ENCODE data around the gene TICAM2. TPM values are rescaled to one million over a fixed set of nuclear protein-coding genes. Genes with fewer than 3 reads are reported as not detected.

The TICAM2 gene
- total RNA-seq, 2 experiments from 2014 or later, result 0.30 to 0.50 TPM

DNA sequence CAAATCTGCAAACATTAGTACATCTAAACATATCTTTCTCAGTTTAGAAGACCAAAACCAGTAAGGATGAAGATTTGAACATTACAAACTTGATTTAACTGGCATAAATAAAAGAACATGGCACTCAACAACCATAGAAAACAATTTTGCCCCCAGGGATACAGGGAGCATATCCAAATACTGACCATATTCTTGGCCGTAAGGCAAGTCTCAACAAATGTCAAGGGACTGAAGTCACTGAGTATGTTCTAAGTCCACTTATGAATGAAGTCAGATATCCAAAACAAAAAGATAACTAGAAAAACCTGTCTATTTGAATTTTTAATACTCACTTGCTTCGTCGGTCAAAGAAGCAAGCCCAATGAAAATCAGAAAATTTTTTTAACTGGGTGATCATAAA, 71.9 kb downstream of the TICAM2 start:
- H3K4me3 Mint-ChIP-seq, result no peak overlapping the region
- POLR2A ChIA-PET, result interaction anchor here (0.9 kb wide), 1 partner anchor 13 kb away, joined by 3 read pairs; no protein-coding TSS in a partner anchor
- DNase-seq, result no peak

More for the DNA sequence above, 71.9 kb downstream of the TICAM2 start:
- peaks cover 62% of the 10 kb centered on the region for H3K36me3 Mint-ChIP-seq (ENCODE audit: low read depth)
- peaks cover 14% of the 10 kb centered on the region for H3K36me3 ChIP-seq (ENCODE audit: insufficient read depth, low read length)
- no peaks in the 10 kb centered on the region for H3K27me3 ChIP-seq (ENCODE audit: control insufficient read depth in 1 of 2, insufficient read depth in 2 of 2, low read length in 2 of 2)
- TF ChIP-seq, protein P1, sequence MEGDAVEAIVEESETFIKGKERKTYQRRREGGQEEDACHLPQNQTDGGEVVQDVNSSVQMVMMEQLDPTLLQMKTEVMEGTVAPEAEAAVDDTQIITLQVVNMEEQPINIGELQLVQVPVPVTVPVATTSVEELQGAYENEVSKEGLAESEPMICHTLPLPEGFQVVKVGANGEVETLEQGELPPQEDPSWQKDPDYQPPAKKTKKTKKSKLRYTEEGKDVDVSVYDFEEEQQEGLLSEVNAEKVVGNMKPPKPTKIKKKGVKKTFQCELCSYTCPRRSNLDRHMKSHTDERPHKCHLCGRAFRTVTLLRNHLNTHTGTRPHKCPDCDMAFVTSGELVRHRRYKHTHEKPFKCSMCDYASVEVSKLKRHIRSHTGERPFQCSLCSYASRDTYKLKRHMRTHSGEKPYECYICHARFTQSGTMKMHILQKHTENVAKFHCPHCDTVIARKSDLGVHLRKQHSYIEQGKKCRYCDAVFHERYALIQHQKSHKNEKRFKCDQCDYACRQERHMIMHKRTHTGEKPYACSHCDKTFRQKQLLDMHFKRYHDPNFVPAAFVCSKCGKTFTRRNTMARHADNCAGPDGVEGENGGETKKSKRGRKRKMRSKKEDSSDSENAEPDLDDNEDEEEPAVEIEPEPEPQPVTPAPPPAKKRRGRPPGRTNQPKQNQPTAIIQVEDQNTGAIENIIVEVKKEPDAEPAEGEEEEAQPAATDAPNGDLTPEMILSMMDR (IDR thresholded peaks at IDR 0.05), result no peak
- no peaks in the 10 kb centered on the region for H3K4me1 ChIP-seq (ENCODE audit: insufficient read depth, low read length)
- no peaks in the 10 kb centered on the region for H3K9me3 Mint-ChIP-seq
- CTCF ChIA-PET, result no interaction called here
- no peaks in the 10 kb centered on the region for H3K27me3 Mint-ChIP-seq
- peaks cover 83% of the 10 kb centered on the region for H3K4me1 Mint-ChIP-seq (ENCODE audit: low read depth)
- H3K27ac ChIP-seq (ENCODE audit: low read depth in 1 of 2, low read length in 2 of 2), result no peak overlapping the region
- H3K4me3 ChIP-seq (ENCODE audit: low read length), result no peak overlapping the region
- no peak for ATAC-seq (ENCODE audit: poor library complexity)
- no peak overlapping the region for H3K27ac Mint-ChIP-seq
- no peaks in the 10 kb centered on the region for H3K9me3 ChIP-seq (ENCODE audit: control insufficient read depth in 1 of 2, insufficient read depth in 1 of 2, low read length in 2 of 2)
- intact Hi-C loops (cut with DNase I, micrococcal nuclease), result no loop called here

Other genes starting within 250 kb of the TICAM2 start
- 10 to 100 TPM; 43.3 to 44.2 TPM for gene FEM1C, start 57.7 kb downstream of the TICAM2 start, total RNA-seq
- gene TMED7, start 23.6 kb upstream of the TICAM2 start, total RNA-seq, result 10 to 100 TPM; 50.4 to 56.7 TPM
- under 1 TPM; 0.19 to 0.34 TPM for gene CDO1, start 214.2 kb upstream of the TICAM2 start, total RNA-seq
- gene ATG12, start 239.1 kb upstream of the TICAM2 start, total RNA-seq, result 10 to 100 TPM; 61.0 to 62.2 TPM
- gene AP3S1, start 239.5 kb upstream of the TICAM2 start, total RNA-seq, result 10 to 100 TPM; 33.2 to 33.6 TPM

Measured in CD4-positive, alpha-beta T cell (primary cell).